ENCODE results near the gene CCDC40. TPM values are rescaled to one million over a fixed set of nuclear protein-coding genes. Genes with fewer than 3 reads are reported as not detected.

Gene CCDC40
- total and polyA plus RNA-seq, 2 of the 13 experiments (the other 11 are each of a cell fraction or from before 2014, with no cell fraction given) = 4.1 to 5.5 TPM

GRCh38 chr17:80101011-80101945, 64.8 kb downstream of the CCDC40 start, which contains the start of gene GAA (continued):
- no peak for TF ChIP-seq GRHL1 (CRISPR knock-in tag; conservative IDR thresholded peaks at IDR 0.05)
- TF ChIP-seq MYPOP (CRISPR knock-in tag; IDR thresholded peaks at IDR 0.05) = peak; percentile 56
- TF ChIP-seq HNRNPL (IDR thresholded peaks at IDR 0.05; ENCODE audit: low read depth, low read length) = peak; percentile 53; the same call in 1 of the 2 replicates
- no peak for TF ChIP-seq NCOA5 (CRISPR knock-in tag; IDR thresholded peaks at IDR 0.05)
- TF ChIP-seq ZNF275 (CRISPR knock-in tag; IDR thresholded peaks at IDR 0.05; ENCODE audit: borderline replicate concordance) = 0 out of 2 replicates have a peak, but pooled peaks have one; percentile 15
- TF ChIP-seq ZBTB3 (CRISPR knock-in tag; IDR thresholded peaks at IDR 0.05; ENCODE audit: borderline replicate concordance, low read depth) = no peak
- no peak for TF ChIP-seq ARID3A (IDR thresholded peaks at IDR 0.05; ENCODE audit: low read depth, low read length)
- TF ChIP-seq ZNF281 (CRISPR knock-in tag; IDR thresholded peaks at IDR 0.05; ENCODE audit: borderline replicate concordance) = no peak
- peak; percentile 73; the same call in 1 of the 3 replicates for TF ChIP-seq MXI1 (IDR thresholded peaks at IDR 0.05; ENCODE audit: borderline replicate concordance, low read depth, low read length)
- no peak for TF ChIP-seq FOXA1 (IDR thresholded peaks at IDR 0.05)
- TF ChIP-seq FOXA1 (CRISPR knock-in tag; IDR thresholded peaks at IDR 0.05) = no peak
- TF ChIP-seq SRSF9 (IDR thresholded peaks at IDR 0.05; ENCODE audit: borderline replicate concordance, insufficient read depth, low read depth, low read length, poor library complexity, severe bottlenecking) = no peak
- TF ChIP-seq ZNF891 (CRISPR knock-in tag; IDR thresholded peaks at IDR 0.05) = no peak; the same call in 1 of the 2 replicates
- no peak for TF ChIP-seq PAWR (CRISPR knock-in tag; IDR thresholded peaks at IDR 0.05; ENCODE audit: borderline replicate concordance)
- peak; percentile 16; the same call in 1 of the 2 replicates for TF ChIP-seq DR1 (CRISPR knock-in tag; IDR thresholded peaks at IDR 0.05)
- peak; percentile 59 for TF ChIP-seq POLR2AphosphoS5 (IDR thresholded peaks at IDR 0.05; ENCODE audit: low read depth, low read length)
- no peak for TF ChIP-seq KAT7 (CRISPR knock-in tag; IDR thresholded peaks at IDR 0.05; ENCODE audit: borderline replicate concordance)
